ENCODE data around the gene ASS1. TPM values are rescaled to one million over a fixed set of nuclear protein-coding genes. Genes with fewer than 3 reads are reported as not detected.

Gene ASS1
- polyA plus RNA-seq, 4 donors: 295 to 962 (median 408) TPM

- DNase-seq: no peak
- 70 to 87% (median 73%) methylated on average over 13 of the region's 13 CpGs for WGBS, 3 donors
- Histone ChIP-seq H3K36me3 (ENCODE audit: control insufficient read depth in 3 of 3, insufficient read depth in 2 of 3, low read depth in 1 of 3, low read length in 3 of 3) (no peaks in the 10 kb centered on the region), H3K27me3 (ENCODE audit: control insufficient read depth in 3 of 3, insufficient read depth in 3 of 3, low read length in 3 of 3) (no peaks in the 10 kb centered on the region), H3K9me3 (ENCODE audit: control insufficient read depth in 2 of 2, insufficient read depth in 1 of 2, low read depth in 1 of 2, low read length in 1 of 2) (no peaks in the 10 kb centered on the region), H3K27ac (ENCODE audit: low read depth in 1 of 3, low read length in 2 of 3) (no peak overlapping the region), H3K4me3 (ENCODE audit: low read depth in 1 of 3, low read length in 3 of 3) (no peak overlapping the region), H3K4me1 (ENCODE audit: control insufficient read depth in 3 of 3, insufficient read depth in 2 of 3, low read depth in 1 of 3, low read length in 2 of 3) (peaks cover 0 to 5% (median 0%) of the 10 kb centered on the region in 3 donors)
- no peak for FAIRE-seq
Measured at GRCh38 chr9:130527651-130528310, 83.0 kb downstream of the ASS1 start.

- no peaks in the 10 kb centered on the region for H3K36me3 ChIP-seq (ENCODE audit: control insufficient read depth in 3 of 3, insufficient read depth in 2 of 3, low read depth in 1 of 3, low read length in 3 of 3)
- no peak overlapping the region for H3K4me3 ChIP-seq (ENCODE audit: low read depth in 1 of 3, low read length in 3 of 3)
- WGBS, 3 donors: 78 to 84% (median 81%) methylated on average over 8 of the region's 8 CpGs
- peaks cover 0 to 5% (median 0%) of the 10 kb centered on the region in 3 donors for H3K4me1 ChIP-seq (ENCODE audit: control insufficient read depth in 3 of 3, insufficient read depth in 2 of 3, low read depth in 1 of 3, low read length in 2 of 3)
- H3K27me3 ChIP-seq (ENCODE audit: control insufficient read depth in 3 of 3, insufficient read depth in 3 of 3, low read length in 3 of 3): no peaks in the 10 kb centered on the region
- no peaks in the 10 kb centered on the region for H3K9me3 ChIP-seq (ENCODE audit: control insufficient read depth in 2 of 2, insufficient read depth in 1 of 2, low read depth in 1 of 2, low read length in 1 of 2)
- DNase-seq: no peak
- H3K27ac ChIP-seq (ENCODE audit: low read depth in 1 of 3, low read length in 2 of 3): no peak overlapping the region
- no peak for FAIRE-seq
Measured at GRCh38 chr9:130528674-130529073, 83.9 kb downstream of the ASS1 start.

GRCh38 chr9:130530938-130531337 is 86.2 kb downstream of the ASS1 start:
- H3K4me1 ChIP-seq (ENCODE audit: control insufficient read depth in 3 of 3, insufficient read depth in 2 of 3, low read depth in 1 of 3, low read length in 2 of 3): peaks cover 0 to 5% (median 0%) of the 10 kb centered on the region in 3 donors
- H3K27me3 ChIP-seq (ENCODE audit: control insufficient read depth in 3 of 3, insufficient read depth in 3 of 3, low read length in 3 of 3): peaks cover 0 to 14% (median 4%) of the 10 kb centered on the region in 3 donors
- no peak for FAIRE-seq
- H3K36me3 ChIP-seq (ENCODE audit: control insufficient read depth in 3 of 3, insufficient read depth in 2 of 3, low read depth in 1 of 3, low read length in 3 of 3): no peaks in the 10 kb centered on the region
- no peak for DNase-seq
- no peak overlapping the region for H3K4me3 ChIP-seq (ENCODE audit: low read depth in 1 of 3, low read length in 3 of 3)
- 61 to 67% (median 67%) methylated on average over 9 of the region's 9 CpGs for WGBS, 3 donors
- H3K27ac ChIP-seq (ENCODE audit: low read depth in 1 of 3, low read length in 2 of 3): no peak overlapping the region
- H3K9me3 ChIP-seq (ENCODE audit: control insufficient read depth in 2 of 2, insufficient read depth in 1 of 2, low read depth in 1 of 2, low read length in 1 of 2): no peaks in the 10 kb centered on the region

GRCh38 chr9:130531670-130532069 is 86.9 kb downstream of the ASS1 start:
- no peaks in the 10 kb centered on the region for H3K9me3 ChIP-seq (ENCODE audit: control insufficient read depth in 2 of 2, insufficient read depth in 1 of 2, low read depth in 1 of 2, low read length in 1 of 2)
- WGBS, 3 donors: 95 to 98% (median 95%) methylated on average over 7 to 8 of the region's 8 CpGs
- H3K4me3 ChIP-seq (ENCODE audit: low read depth in 1 of 3, low read length in 3 of 3): no peak overlapping the region
- peaks cover 7 to 21% (median 7%) of the 10 kb centered on the region in 3 donors for H3K27me3 ChIP-seq (ENCODE audit: control insufficient read depth in 3 of 3, insufficient read depth in 3 of 3, low read length in 3 of 3)
- H3K36me3 ChIP-seq (ENCODE audit: control insufficient read depth in 3 of 3, insufficient read depth in 2 of 3, low read depth in 1 of 3, low read length in 3 of 3): no peaks in the 10 kb centered on the region
- DNase-seq: no peak
- peaks cover 0 to 5% (median 0%) of the 10 kb centered on the region in 3 donors for H3K4me1 ChIP-seq (ENCODE audit: control insufficient read depth in 3 of 3, insufficient read depth in 2 of 3, low read depth in 1 of 3, low read length in 2 of 3)
- no peak overlapping the region for H3K27ac ChIP-seq (ENCODE audit: low read depth in 1 of 3, low read length in 2 of 3)
- no peak for FAIRE-seq

GRCh38 chr9:130532426-130533080 is 87.8 kb downstream of the ASS1 start:
- 81 to 86% (median 82%) methylated on average over 10 of the region's 10 CpGs for WGBS, 3 donors
- H3K27me3 ChIP-seq (ENCODE audit: control insufficient read depth in 3 of 3, insufficient read depth in 3 of 3, low read length in 3 of 3): peaks cover 10 to 30% (median 15%) of the 10 kb centered on the region in 3 donors
- H3K4me1 ChIP-seq (ENCODE audit: control insufficient read depth in 3 of 3, insufficient read depth in 2 of 3, low read depth in 1 of 3, low read length in 2 of 3): no peaks in the 10 kb centered on the region
- no peak overlapping the region for H3K4me3 ChIP-seq (ENCODE audit: low read depth in 1 of 3, low read length in 3 of 3)
- DNase-seq (no peak), FAIRE-seq (no peak)
- no peaks in the 10 kb centered on the region for H3K9me3 ChIP-seq (ENCODE audit: control insufficient read depth in 2 of 2, insufficient read depth in 1 of 2, low read depth in 1 of 2, low read length in 1 of 2)
- H3K27ac ChIP-seq (ENCODE audit: low read depth in 1 of 3, low read length in 2 of 3): no peak overlapping the region
- no peaks in the 10 kb centered on the region for H3K36me3 ChIP-seq (ENCODE audit: control insufficient read depth in 3 of 3, insufficient read depth in 2 of 3, low read depth in 1 of 3, low read length in 3 of 3)

- no peaks in the 10 kb centered on the region for H3K36me3 ChIP-seq (ENCODE audit: control insufficient read depth in 3 of 3, insufficient read depth in 2 of 3, low read depth in 1 of 3, low read length in 3 of 3)
- H3K27me3 ChIP-seq (ENCODE audit: control insufficient read depth in 3 of 3, insufficient read depth in 3 of 3, low read length in 3 of 3): peaks cover 10 to 58% (median 30%) of the 10 kb centered on the region in 3 donors
- DNase-seq: peak in 1 of 2 donors; percentile 26
- H3K4me3 ChIP-seq (ENCODE audit: low read depth in 1 of 3, low read length in 3 of 3): peak overlapping the region in 1 of 3 donors; percentile 23
- H3K27ac ChIP-seq (ENCODE audit: low read depth in 1 of 3, low read length in 2 of 3): no peak overlapping the region
- 9 to 12% (median 12%) methylated on average over 26 to 28 of the region's 28 CpGs for WGBS, 3 donors
- no peak for FAIRE-seq
- no peaks in the 10 kb centered on the region for H3K4me1 ChIP-seq (ENCODE audit: control insufficient read depth in 3 of 3, insufficient read depth in 2 of 3, low read depth in 1 of 3, low read length in 2 of 3)
- H3K9me3 ChIP-seq (ENCODE audit: control insufficient read depth in 2 of 2, insufficient read depth in 1 of 2, low read depth in 1 of 2, low read length in 1 of 2): no peaks in the 10 kb centered on the region
Measured at GRCh38 chr9:130535818-130536521, 91.2 kb downstream of the ASS1 start.

- H3K27me3 ChIP-seq (ENCODE audit: control insufficient read depth in 3 of 3, insufficient read depth in 3 of 3, low read length in 3 of 3): peaks cover 10 to 60% (median 30%) of the 10 kb centered on the region in 3 donors
Measured at GRCh38 chr9:130536701-130537107, 91.9 kb downstream of the ASS1 start.

GRCh38 chr9:130537346-130538050 is 92.7 kb downstream of the ASS1 start:
- H3K4me1 ChIP-seq (ENCODE audit: control insufficient read depth in 3 of 3, insufficient read depth in 2 of 3, low read depth in 1 of 3, low read length in 2 of 3): no peaks in the 10 kb centered on the region
- no peak overlapping the region for H3K4me3 ChIP-seq (ENCODE audit: low read depth in 1 of 3, low read length in 3 of 3)
- DNase-seq (no peak), FAIRE-seq (no peak)
- no peaks in the 10 kb centered on the region for H3K36me3 ChIP-seq (ENCODE audit: control insufficient read depth in 3 of 3, insufficient read depth in 2 of 3, low read depth in 1 of 3, low read length in 3 of 3)
- 17 to 21% (median 19%) methylated on average over 25 of the region's 25 CpGs for WGBS, 3 donors
- no peak overlapping the region for H3K27ac ChIP-seq (ENCODE audit: low read depth in 1 of 3, low read length in 2 of 3)
- peaks cover 10 to 67% (median 30%) of the 10 kb centered on the region in 3 donors for H3K27me3 ChIP-seq (ENCODE audit: control insufficient read depth in 3 of 3, insufficient read depth in 3 of 3, low read length in 3 of 3)
- H3K9me3 ChIP-seq (ENCODE audit: control insufficient read depth in 2 of 2, insufficient read depth in 1 of 2, low read depth in 1 of 2, low read length in 1 of 2): no peaks in the 10 kb centered on the region

More at GRCh38 chr9:130536701-130537107, 91.9 kb downstream of the ASS1 start:
- FAIRE-seq (no peak), DNase-seq (no peak)
- Histone ChIP-seq H3K27ac (ENCODE audit: low read depth in 1 of 3, low read length in 2 of 3) (no peak overlapping the region), H3K9me3 (ENCODE audit: control insufficient read depth in 2 of 2, insufficient read depth in 1 of 2, low read depth in 1 of 2, low read length in 1 of 2) (no peaks in the 10 kb centered on the region), H3K36me3 (ENCODE audit: control insufficient read depth in 3 of 3, insufficient read depth in 2 of 3, low read depth in 1 of 3, low read length in 3 of 3) (no peaks in the 10 kb centered on the region), H3K4me1 (ENCODE audit: control insufficient read depth in 3 of 3, insufficient read depth in 2 of 3, low read depth in 1 of 3, low read length in 2 of 3) (no peaks in the 10 kb centered on the region), H3K4me3 (ENCODE audit: low read depth in 1 of 3, low read length in 3 of 3) (no peak overlapping the region)
- WGBS, 3 donors: 31 to 62% (median 45%) methylated on average over 3 of the region's 3 CpGs

Data from small intestine (tissue), 7 donors.